Left hindlimb (tissue), 1 donor: Measurements from ENCODE around the gene FKBP1A.

ENCODE experiments used
- DNase-seq: peaks from one replicate; pipeline ENCODE4 v3.0.0-alpha.2; 2018

The FKBP1A gene

GRCh38 chr20:1330075-1330830 lies 62.6 kb downstream of the FKBP1A start:
- peak; percentile 3 for DNase-seq

GRCh38 chr20:1328680-1329330 lies 64.0 kb downstream of the FKBP1A start, which contains the start of gene SDCBP2:
SDCBP2 (minus strand) TSS chr20:1329139; CDS start chr20:1320416, 8,723 bp downstream.
- DNase-seq = peak; percentile 3

- DNase-seq = peak; percentile 8
Measured at GRCh38 chr20:1327827-1328679, 64.8 kb downstream of the FKBP1A start.

- DNase-seq = peak; percentile 23
Measured at GRCh38 chr20:1327241-1327653, 65.6 kb downstream of the FKBP1A start.

GRCh38 chr20:1326031-1326930 lies 66.6 kb downstream of the FKBP1A start:
- DNase-seq = peak; percentile 10

- peak; percentile 98 for DNase-seq
Measured at GRCh38 chr20:1325173-1326030, 67.5 kb downstream of the FKBP1A start.

GRCh38 chr20:1324598-1325172 lies 68.2 kb downstream of the FKBP1A start:
- DNase-seq = peak; percentile 20

GRCh38 chr20:1323830-1324597 lies 68.8 kb downstream of the FKBP1A start:
- peak; percentile 27 for DNase-seq

GRCh38 chr20:1323256-1323655 lies 69.6 kb downstream of the FKBP1A start:
- DNase-seq = no peak

- DNase-seq = peak; percentile 44
Measured at GRCh38 chr20:1322511-1323245, 70.2 kb downstream of the FKBP1A start.

GRCh38 chr20:1321654-1321939 lies 71.3 kb downstream of the FKBP1A start:
- no peak for DNase-seq

GRCh38 chr20:1320902-1321653 lies 71.8 kb downstream of the FKBP1A start:
- peak; percentile 22 for DNase-seq

GRCh38 chr20:1320016-1320415 lies 72.8 kb downstream of the FKBP1A start:
- DNase-seq = peak; percentile 17

GRCh38 chr20:1319462-1319861 lies 73.4 kb downstream of the FKBP1A start:
- peak; percentile 25 for DNase-seq

GRCh38 chr20:1319051-1319450 lies 73.8 kb downstream of the FKBP1A start:
- no peak for DNase-seq
